Activated CD8-positive, alpha-beta memory T cell treated with anti-CD3 and anti-CD28 coated beads for 48 hours (primary cell): ENCODE results near the gene SMC5.

Source experiments
- DNase-seq, 3 experiments: peaks; one replicate each; pipeline ENCODE4 v3.0.0-alpha.2; 2020; ENCODE audit warnings: low read depth in 2 of 3, low spot score in 2 of 3

The SMC5 gene

GRCh38 chr9:70403618-70404025 is 144.8 kb downstream of the SMC5 start:
- DNase-seq: no peak

- no peak for DNase-seq
These were observed 145.5 kb downstream of the SMC5 start for GRCh38 chr9:70404261-70404660.
